ENCODE data around the gene ARID5A.

Gene ARID5A

GRCh38 chr2:96540136-96540535 is 3.6 kb downstream of the ARID5A start:
- TF ChIP-seq CTCF (IDR thresholded peaks at IDR 0.05; ENCODE audit: control insufficient read depth, extremely low read depth, insufficient read depth) = no peak
- no peak overlapping the region for H3K4me3 ChIP-seq (ENCODE audit: low read depth, low read length)
- DNase-seq (ENCODE audit: low read depth) = no peak

- H3K4me3 ChIP-seq (ENCODE audit: low read depth, low read length) = no peak overlapping the region
- DNase-seq (ENCODE audit: low read depth) = no peak
- no peak for TF ChIP-seq CTCF (IDR thresholded peaks at IDR 0.05; ENCODE audit: control insufficient read depth, extremely low read depth, insufficient read depth)
Observed at GRCh38 chr2:96541398-96542152, 5.0 kb downstream of the ARID5A start.

- no peak for TF ChIP-seq CTCF (IDR thresholded peaks at IDR 0.05; ENCODE audit: control insufficient read depth, extremely low read depth, insufficient read depth)
- no peak overlapping the region for H3K4me3 ChIP-seq (ENCODE audit: low read depth, low read length)
Observed at GRCh38 chr2:96542357-96542977, 5.9 kb downstream of the ARID5A start.

GRCh38 chr2:96546321-96546720 is 9.8 kb downstream of the ARID5A start:
- no peak for TF ChIP-seq CTCF (IDR thresholded peaks at IDR 0.05; ENCODE audit: control insufficient read depth, extremely low read depth, insufficient read depth)
- no peak for DNase-seq (ENCODE audit: low read depth)

More at GRCh38 chr2:96542357-96542977, 5.9 kb downstream of the ARID5A start:
- DNase-seq (ENCODE audit: low read depth) = no peak

GRCh38 chr2:96546797-96547196 is 10.2 kb downstream of the ARID5A start:
- no peak for DNase-seq (ENCODE audit: low read depth)
- TF ChIP-seq CTCF (IDR thresholded peaks at IDR 0.05; ENCODE audit: control insufficient read depth, extremely low read depth, insufficient read depth) = no peak
- no peak overlapping the region for H3K4me3 ChIP-seq (ENCODE audit: low read depth, low read length)

More at GRCh38 chr2:96546321-96546720, 9.8 kb downstream of the ARID5A start:
- no peak overlapping the region for H3K4me3 ChIP-seq (ENCODE audit: low read depth, low read length)

- TF ChIP-seq CTCF (IDR thresholded peaks at IDR 0.05; ENCODE audit: control insufficient read depth, extremely low read depth, insufficient read depth) = no peak
- no peak for DNase-seq (ENCODE audit: low read depth)
- no peak overlapping the region for H3K4me3 ChIP-seq (ENCODE audit: low read depth, low read length)
Observed at GRCh38 chr2:96547203-96547641, 10.7 kb downstream of the ARID5A start.
